ENCODE data around the gene ABCA13. TPM values are rescaled to one million over a fixed set of nuclear protein-coding genes. Genes with fewer than 3 reads are reported as not detected.
"Not testable (repeated sequence)": the region's sequence is repeated elsewhere in the genome, so short reads cannot be mapped to it uniquely, and the experiment has no call there.

Gene ABCA13
- polyA plus RNA-seq, 1 of the 3 experiments (the other 2 are of a cell fraction): not detected

- TF ChIP-seq MEF2A (IDR thresholded peaks at IDR 0.05; ENCODE audit: borderline replicate concordance, low read depth) (no peak), FOXJ3 (CRISPR knock-in tag; IDR thresholded peaks at IDR 0.05) (no peak), FOXM1 (IDR thresholded peaks at IDR 0.05; ENCODE audit: low read depth) (no peak)
- DNase-seq: no peak
- POLR2A ChIA-PET: no interaction called here
Measured at GRCh38 chr7:48147078-48147591, 24.1 kb upstream of the ABCA13 start.

GRCh38 chr7:48147690-48148089 is 23.6 kb upstream of the ABCA13 start:
- H3K4me3 ChIP-seq (ENCODE audit: low read depth in 2 of 2, low read length in 1 of 2); H3K79me2 ChIP-seq (ENCODE audit: insufficient read depth); H3K4me2 ChIP-seq; POLR2A ChIA-PET; H3K9me3 ChIP-seq; H4K20me1 ChIP-seq (ENCODE audit: insufficient read depth); H3K36me3 ChIP-seq (replicated peaks in 1 of 2; ENCODE audit: control insufficient read depth in 1 of 2, insufficient read depth in 2 of 2, low read length in 1 of 2); H3F3A ChIP-seq (replicated peaks; ENCODE audit: insufficient read depth); H3K4me1 ChIP-seq (ENCODE audit: control insufficient read depth in 1 of 2, insufficient read depth in 2 of 2, low read depth in 1 of 2, low read length in 1 of 2); H3K27ac ChIP-seq (ENCODE audit: low read depth in 2 of 2, low read length in 1 of 2); H3K9me2 ChIP-seq; H2AFZ ChIP-seq (ENCODE audit: low read depth); H3K9ac ChIP-seq; DNase-seq: not testable (repeated sequence)
- WGBS (ENCODE audit: low lambda C conversion rate): 12% methylated on average over 7 of the region's 7 CpGs
- CTCF ChIA-PET: interaction anchor here (1.2 kb wide), 1 partner anchor 203 kb away, joined by 3 read pairs; no protein-coding TSS in a partner anchor
- H3K27me3 ChIP-seq (ENCODE audit: insufficient read depth): peaks cover 74% of the 10 kb centered on the region

More at GRCh38 chr7:48147078-48147591, 24.1 kb upstream of the ABCA13 start:
- CTCF ChIA-PET: no interaction called here
- H3K36me3 ChIP-seq (replicated peaks in 1 of 2; ENCODE audit: control insufficient read depth in 1 of 2, insufficient read depth in 2 of 2, low read length in 1 of 2): no peaks in the 10 kb centered on the region
- no peak overlapping the region for H3K9ac ChIP-seq
- no peaks in the 10 kb centered on the region for H3K79me2 ChIP-seq (ENCODE audit: insufficient read depth)
- no peak overlapping the region for H3K4me2 ChIP-seq
- no peaks in the 10 kb centered on the region for H4K20me1 ChIP-seq (ENCODE audit: insufficient read depth)
- H3K9me3 ChIP-seq: no peaks in the 10 kb centered on the region
- no peaks in the 10 kb centered on the region for H3K9me2 ChIP-seq
- no peak overlapping the region for H3K4me3 ChIP-seq (ENCODE audit: low read depth in 2 of 2, low read length in 1 of 2)
- peaks cover 74% of the 10 kb centered on the region for H3K27me3 ChIP-seq (ENCODE audit: insufficient read depth)
- no peak overlapping the region for H3K27ac ChIP-seq (ENCODE audit: low read depth in 2 of 2, low read length in 1 of 2)
- H2AFZ ChIP-seq (ENCODE audit: low read depth): no peak overlapping the region
- 16% methylated on average over 4 of the region's 4 CpGs for WGBS (ENCODE audit: low lambda C conversion rate)
- no peaks in the 10 kb centered on the region for H3F3A ChIP-seq (replicated peaks; ENCODE audit: insufficient read depth)
- H3K4me1 ChIP-seq (ENCODE audit: control insufficient read depth in 1 of 2, insufficient read depth in 2 of 2, low read depth in 1 of 2, low read length in 1 of 2): no peaks in the 10 kb centered on the region

- 18% methylated on average over 2 of the region's 2 CpGs for whole genome bisulfite sequencing (ENCODE audit: low lambda C conversion rate)
- no peaks in the 10 kb centered on the region for H3K9me3 ChIP-seq
- no peak overlapping the region for H2AFZ ChIP-seq (ENCODE audit: low read depth)
- no peak overlapping the region for H3K4me2 ChIP-seq
- H3F3A ChIP-seq (replicated peaks; ENCODE audit: insufficient read depth): no peaks in the 10 kb centered on the region
- H3K36me3 ChIP-seq (replicated peaks in 1 of 2; ENCODE audit: control insufficient read depth in 1 of 2, insufficient read depth in 2 of 2, low read length in 1 of 2): no peaks in the 10 kb centered on the region
- H4K20me1 ChIP-seq (ENCODE audit: insufficient read depth): no peaks in the 10 kb centered on the region
- peaks cover 74% of the 10 kb centered on the region for H3K27me3 ChIP-seq (ENCODE audit: insufficient read depth)
- CTCF ChIA-PET: interaction anchor here (1.0 to 1.2 kb wide), 2 partner anchors 16 to 204 kb away, joined by 3 read pairs; no protein-coding TSS in a partner anchor
- no peaks in the 10 kb centered on the region for H3K79me2 ChIP-seq (ENCODE audit: insufficient read depth)
- no peak for DNase-seq
- POLR2A ChIA-PET: no interaction called here
- H3K9ac ChIP-seq: no peak overlapping the region
- TF ChIP-seq YY1 (IDR thresholded peaks at IDR 0.05; ENCODE audit: low read depth): no peak
- no peak for TF ChIP-seq USF1 (IDR thresholded peaks at IDR 0.05; ENCODE audit: borderline replicate concordance, low read depth)
- no peak for TF ChIP-seq TCF12 (IDR thresholded peaks at IDR 0.05)
- no peak for TF ChIP-seq USF2 (IDR thresholded peaks at IDR 0.05; ENCODE audit: borderline replicate concordance, low read depth, low read length)
- no peak for TF ChIP-seq GABPA (IDR thresholded peaks at IDR 0.05; ENCODE audit: low read depth)
- no peak for TF ChIP-seq RFX5 (IDR thresholded peaks at IDR 0.05; ENCODE audit: low read length)
- TF ChIP-seq FOSL2 (IDR thresholded peaks at IDR 0.05; ENCODE audit: borderline replicate concordance, low read depth): no peak
- TF ChIP-seq RCOR1 (IDR thresholded peaks at IDR 0.05; ENCODE audit: low read length): no peak
- no peak for TF ChIP-seq MEF2A (IDR thresholded peaks at IDR 0.05; ENCODE audit: borderline replicate concordance, low read depth)
- TF ChIP-seq RAD21 (IDR thresholded peaks at IDR 0.05; ENCODE audit: low read length): no peak
- no peak for TF ChIP-seq TEAD4 (IDR thresholded peaks at IDR 0.05; ENCODE audit: borderline replicate concordance, insufficient read depth)
- TF ChIP-seq ELF1 (IDR thresholded peaks at IDR 0.05): no peak
- TF ChIP-seq IRF3 (IDR thresholded peaks at IDR 0.05; ENCODE audit: low read depth, low read length): no peak
- TF ChIP-seq RXRA (IDR thresholded peaks at IDR 0.05; ENCODE audit: borderline replicate concordance, low read depth): no peak
- TF ChIP-seq JUND (IDR thresholded peaks at IDR 0.05): no peak
- no peak for TF ChIP-seq FOXJ3 (CRISPR knock-in tag; IDR thresholded peaks at IDR 0.05)
- no peak for TF ChIP-seq PBX3 (IDR thresholded peaks at IDR 0.05)
- TF ChIP-seq SMC3 (IDR thresholded peaks at IDR 0.05; ENCODE audit: low read depth, low read length): no peak
- no peaks in the 10 kb centered on the region for H3K4me1 ChIP-seq (ENCODE audit: control insufficient read depth in 1 of 2, insufficient read depth in 2 of 2, low read depth in 1 of 2, low read length in 1 of 2)
- H3K9me2 ChIP-seq: no peaks in the 10 kb centered on the region
- no peak overlapping the region for H3K4me3 ChIP-seq (ENCODE audit: low read depth in 2 of 2, low read length in 1 of 2)
- no peak overlapping the region for H3K27ac ChIP-seq (ENCODE audit: low read depth in 2 of 2, low read length in 1 of 2)
Measured at GRCh38 chr7:48148311-48148710, 22.9 kb upstream of the ABCA13 start.
